ENCODE results near the gene NAA11.

DNA sequence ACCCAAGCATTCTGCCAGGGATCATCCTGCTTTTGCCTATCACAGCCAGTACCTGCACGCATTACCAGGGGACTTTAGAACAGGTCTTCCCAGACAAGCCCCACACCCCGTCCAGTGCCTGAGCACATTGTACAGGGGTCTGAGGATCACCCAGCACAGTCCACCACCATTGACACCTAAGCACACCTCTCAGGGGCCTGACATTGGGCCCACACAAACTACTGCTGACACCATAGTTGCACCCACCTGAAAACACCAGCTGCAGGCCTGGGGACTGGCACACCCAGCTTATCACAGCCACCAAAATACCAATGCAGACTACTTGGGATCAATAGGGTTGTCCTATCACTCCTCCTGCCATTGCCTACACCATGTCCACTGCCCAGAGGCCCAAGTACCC is 14.7 kb upstream of the NAA11 start:
- TF ChIP-seq, protein P1, sequence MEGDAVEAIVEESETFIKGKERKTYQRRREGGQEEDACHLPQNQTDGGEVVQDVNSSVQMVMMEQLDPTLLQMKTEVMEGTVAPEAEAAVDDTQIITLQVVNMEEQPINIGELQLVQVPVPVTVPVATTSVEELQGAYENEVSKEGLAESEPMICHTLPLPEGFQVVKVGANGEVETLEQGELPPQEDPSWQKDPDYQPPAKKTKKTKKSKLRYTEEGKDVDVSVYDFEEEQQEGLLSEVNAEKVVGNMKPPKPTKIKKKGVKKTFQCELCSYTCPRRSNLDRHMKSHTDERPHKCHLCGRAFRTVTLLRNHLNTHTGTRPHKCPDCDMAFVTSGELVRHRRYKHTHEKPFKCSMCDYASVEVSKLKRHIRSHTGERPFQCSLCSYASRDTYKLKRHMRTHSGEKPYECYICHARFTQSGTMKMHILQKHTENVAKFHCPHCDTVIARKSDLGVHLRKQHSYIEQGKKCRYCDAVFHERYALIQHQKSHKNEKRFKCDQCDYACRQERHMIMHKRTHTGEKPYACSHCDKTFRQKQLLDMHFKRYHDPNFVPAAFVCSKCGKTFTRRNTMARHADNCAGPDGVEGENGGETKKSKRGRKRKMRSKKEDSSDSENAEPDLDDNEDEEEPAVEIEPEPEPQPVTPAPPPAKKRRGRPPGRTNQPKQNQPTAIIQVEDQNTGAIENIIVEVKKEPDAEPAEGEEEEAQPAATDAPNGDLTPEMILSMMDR (IDR thresholded peaks at IDR 0.05): no peak
- TF ChIP-seq POLR2A (IDR thresholded peaks at IDR 0.05): no peak
